Measurements from ENCODE around the gene SLC22A6.

Gene SLC22A6

GRCh38 chr11:62933750-62934495 lies 50.8 kb downstream of the SLC22A6 start:
- in situ Hi-C loops (cut with MboI; ENCODE audit: low sequenced_read_pairs) = no loop called here

- in situ Hi-C loops (cut with MboI; ENCODE audit: low sequenced_read_pairs) = no loop called here
Observed at GRCh38 chr11:62933285-62933684, 51.5 kb downstream of the SLC22A6 start.

GRCh38 chr11:62931499-62932278 lies 53.1 kb downstream of the SLC22A6 start:
- in situ Hi-C loops (cut with MboI; ENCODE audit: low sequenced_read_pairs) = no loop called here

- in situ Hi-C loops (cut with MboI; ENCODE audit: low sequenced_read_pairs) = no loop called here
Observed at GRCh38 chr11:62930666-62931065, 54.1 kb downstream of the SLC22A6 start.

- in situ Hi-C loops (cut with MboI; ENCODE audit: low sequenced_read_pairs) = no loop called here
Observed at GRCh38 chr11:62930157-62930556, 54.6 kb downstream of the SLC22A6 start.

GRCh38 chr11:62928011-62928410 lies 56.8 kb downstream of the SLC22A6 start:
- in situ Hi-C loops (cut with MboI; ENCODE audit: low sequenced_read_pairs) = no loop called here

- in situ Hi-C loops (cut with MboI; ENCODE audit: low sequenced_read_pairs) = no loop called here
Observed at GRCh38 chr11:62926680-62927455, 57.9 kb downstream of the SLC22A6 start.

Measured in HL-60/S4 treated with retinoic acid at 250 ng/mL for 4 days and 3 days (cell line).